MM.1S (cell line): ENCODE data around the gene UGT3A1.
"Not testable (repeated sequence)": the region's sequence is repeated elsewhere in the genome, so short reads cannot be mapped to it uniquely, and the experiment has no call there.

Experiments
- DNase-seq: peaks from one replicate; pipeline ENCODE4 v3.0.0-alpha.2; 2015
- H2AFZ ChIP-seq: fragments of 300-600 bp; sonication (generic); 2 replicates; pipeline ENCODE4 v1.6.0; 2016; ENCODE audit warnings: antibody characterized with exemption, low read length
- H3F3A ChIP-seq: fragments of 300-600 bp; sonication (generic); 2 replicates; pipeline ENCODE4 v1.6.1; 2016; ENCODE audit warnings: mild to moderate bottlenecking, antibody characterized with exemption, low read length, moderate library complexity, mixed read lengths; ENCODE audit not compliant: insufficient read depth
- H3K27ac ChIP-seq: fragments of 300-600 bp; sonication (generic); 2 replicates; pipeline ENCODE4 v1.5.1; 2016; ENCODE audit warnings: mild to moderate bottlenecking, low read length
- H3K27me3 ChIP-seq: fragments of 300-600 bp; sonication (generic); replicated peaks from 2 replicates; pipeline ENCODE4 v1.6.0; 2016; ENCODE audit warnings: low read length; ENCODE audit not compliant: insufficient read depth
- H3K36me3 ChIP-seq: fragments of 300-600 bp; sonication (generic); replicated peaks from 2 replicates; pipeline ENCODE4 v1.6.1; 2016; ENCODE audit warnings: mild to moderate bottlenecking, low read length, mixed read lengths; ENCODE audit not compliant: insufficient read depth
- H3K4me1 ChIP-seq: fragments of 300-600 bp; sonication (generic); 2 replicates; pipeline ENCODE4 v1.6.1; 2016; ENCODE audit warnings: low read length, mixed read lengths
- H3K4me2 ChIP-seq: fragments of 300-600 bp; sonication (generic); 2 replicates; pipeline ENCODE4 v1.6.0; 2016; ENCODE audit warnings: low read depth, low read length
- H3K4me3 ChIP-seq: fragments of 300-600 bp; sonication (generic); 2 replicates; pipeline ENCODE4 v1.5.1; 2016; ENCODE audit warnings: low read length, mixed read lengths
- H3K79me2 ChIP-seq: fragments of 300-600 bp; sonication (generic); 2 replicates; pipeline ENCODE4 v1.6.1; 2016; ENCODE audit warnings: mixed run types, low read length, mixed read lengths
- H3K9ac ChIP-seq: fragments of 300-600 bp; sonication (generic); 2 replicates; pipeline ENCODE4 v1.6.1; 2016; ENCODE audit warnings: low read length, mixed read lengths
- H3K9me2 ChIP-seq: fragments of 300-600 bp; sonication (generic); replicated peaks from 2 replicates; pipeline ENCODE4 v1.6.1; 2016; ENCODE audit warnings: mild to moderate bottlenecking, low read length, mixed read lengths; ENCODE audit not compliant: insufficient read depth
- H3K9me3 ChIP-seq: fragments of 300-600 bp; sonication (generic); replicated peaks from 2 replicates; pipeline ENCODE4 v1.6.1; 2016; ENCODE audit warnings: mild to moderate bottlenecking, low read length, mixed read lengths; ENCODE audit not compliant: insufficient read depth
- H4K20me1 ChIP-seq: fragments of 300-600 bp; sonication (generic); 2 replicates; pipeline ENCODE4 v1.6.1; 2016; ENCODE audit warnings: mild to moderate bottlenecking, low read length, moderate library complexity, mixed read lengths; ENCODE audit not compliant: insufficient read depth
- EZH2 ChIP-seq: fragments of 300-600 bp; sonication (generic); optimal IDR thresholded peaks from 2 replicates; pipeline ENCODE3; 2017; ENCODE audit warnings: low read depth, mild to moderate bottlenecking, antibody characterized with exemption, low read length, mixed read lengths
- EZH2phosphoT487 ChIP-seq: fragments of 300-600 bp; sonication (generic); IDR thresholded peaks from 2 replicates; pipeline ENCODE4 v1.6.1; 2018; ENCODE audit warnings: antibody characterized with exemption, low read length
- TF ChIP-seq, protein P1 (sequence below): fragments of 300-600 bp; sonication (generic); IDR thresholded peaks from 2 replicates; pipeline ENCODE4 v1.5.1; 2016; ENCODE audit warnings: antibody characterized with exemption, low read length, mixed read lengths

Gene UGT3A1, protein sequence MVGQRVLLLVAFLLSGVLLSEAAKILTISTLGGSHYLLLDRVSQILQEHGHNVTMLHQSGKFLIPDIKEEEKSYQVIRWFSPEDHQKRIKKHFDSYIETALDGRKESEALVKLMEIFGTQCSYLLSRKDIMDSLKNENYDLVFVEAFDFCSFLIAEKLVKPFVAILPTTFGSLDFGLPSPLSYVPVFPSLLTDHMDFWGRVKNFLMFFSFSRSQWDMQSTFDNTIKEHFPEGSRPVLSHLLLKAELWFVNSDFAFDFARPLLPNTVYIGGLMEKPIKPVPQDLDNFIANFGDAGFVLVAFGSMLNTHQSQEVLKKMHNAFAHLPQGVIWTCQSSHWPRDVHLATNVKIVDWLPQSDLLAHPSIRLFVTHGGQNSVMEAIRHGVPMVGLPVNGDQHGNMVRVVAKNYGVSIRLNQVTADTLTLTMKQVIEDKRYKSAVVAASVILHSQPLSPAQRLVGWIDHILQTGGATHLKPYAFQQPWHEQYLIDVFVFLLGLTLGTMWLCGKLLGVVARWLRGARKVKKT

DNA sequence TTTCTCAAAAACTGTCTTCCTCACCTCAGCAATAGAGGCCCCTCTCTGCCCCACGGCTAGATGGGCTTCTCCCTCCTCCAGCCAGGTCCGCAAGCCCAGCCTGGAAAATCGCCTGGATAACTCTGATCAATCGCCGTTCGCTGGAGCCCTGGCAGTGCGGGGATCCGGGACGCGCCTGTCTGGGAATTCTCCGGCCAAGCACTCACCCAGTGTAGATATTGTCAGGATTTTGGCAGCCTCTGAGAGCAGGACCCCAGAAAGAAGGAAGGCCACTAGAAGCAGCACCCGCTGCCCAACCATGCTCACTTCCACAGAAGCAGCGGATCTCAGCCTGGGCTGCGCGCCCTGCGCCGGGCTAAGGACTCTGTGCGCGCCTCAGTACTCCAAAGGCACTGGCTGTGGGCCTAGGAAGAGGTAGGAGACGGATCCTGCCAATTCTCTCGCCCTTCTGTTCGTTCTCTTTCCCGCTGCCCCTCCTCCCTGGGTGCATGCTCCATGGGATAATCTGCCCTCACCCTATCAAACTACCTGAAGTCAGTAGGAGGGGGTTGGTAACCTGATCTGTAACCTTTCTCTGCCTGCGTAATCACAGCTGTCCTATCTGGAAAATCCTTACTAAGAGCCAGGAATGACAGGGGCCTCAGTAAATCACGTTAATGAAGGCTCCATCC, at the start of gene UGT3A1:
UGT3A1 (minus strand) TSS at position 450 of the 671 bp plus-strand sequence; CDS start at position 300, 150 bp downstream.
- Histone ChIP-seq H3K36me3 (no peaks in the 10 kb centered on the region), H3K9me3 (no peaks in the 10 kb centered on the region), H3F3A (no peaks in the 10 kb centered on the region), H4K20me1 (no peaks in the 10 kb centered on the region), H3K27ac (no peak within 1 kb of the TSS), H3K4me2 (no peak within 1 kb of the TSS), H3K9ac (no peak within 1 kb of the TSS), H3K79me2 (no peaks in the 10 kb centered on the region), H3K27me3 (no peaks in the 10 kb centered on the region), H3K9me2 (no peaks in the 10 kb centered on the region), H3K4me3 (no peak within 1 kb of the TSS), H2AFZ (no peak within 1 kb of the TSS), H3K4me1 (no peaks in the 10 kb centered on the region)
- TF ChIP-seq EZH2phosphoT487 (no peak), EZH2 (no peak)
- TF ChIP-seq, protein P1, sequence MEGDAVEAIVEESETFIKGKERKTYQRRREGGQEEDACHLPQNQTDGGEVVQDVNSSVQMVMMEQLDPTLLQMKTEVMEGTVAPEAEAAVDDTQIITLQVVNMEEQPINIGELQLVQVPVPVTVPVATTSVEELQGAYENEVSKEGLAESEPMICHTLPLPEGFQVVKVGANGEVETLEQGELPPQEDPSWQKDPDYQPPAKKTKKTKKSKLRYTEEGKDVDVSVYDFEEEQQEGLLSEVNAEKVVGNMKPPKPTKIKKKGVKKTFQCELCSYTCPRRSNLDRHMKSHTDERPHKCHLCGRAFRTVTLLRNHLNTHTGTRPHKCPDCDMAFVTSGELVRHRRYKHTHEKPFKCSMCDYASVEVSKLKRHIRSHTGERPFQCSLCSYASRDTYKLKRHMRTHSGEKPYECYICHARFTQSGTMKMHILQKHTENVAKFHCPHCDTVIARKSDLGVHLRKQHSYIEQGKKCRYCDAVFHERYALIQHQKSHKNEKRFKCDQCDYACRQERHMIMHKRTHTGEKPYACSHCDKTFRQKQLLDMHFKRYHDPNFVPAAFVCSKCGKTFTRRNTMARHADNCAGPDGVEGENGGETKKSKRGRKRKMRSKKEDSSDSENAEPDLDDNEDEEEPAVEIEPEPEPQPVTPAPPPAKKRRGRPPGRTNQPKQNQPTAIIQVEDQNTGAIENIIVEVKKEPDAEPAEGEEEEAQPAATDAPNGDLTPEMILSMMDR = no peak
- DNase-seq = no peak

- Histone ChIP-seq H3K4me2 (no peak overlapping the region), H3K9me2 (no peaks in the 10 kb centered on the region), H3K27ac (no peak overlapping the region), H3K9me3 (no peaks in the 10 kb centered on the region), H2AFZ (no peak overlapping the region), H4K20me1 (no peaks in the 10 kb centered on the region), H3K27me3 (no peaks in the 10 kb centered on the region), H3K36me3 (no peaks in the 10 kb centered on the region), H3K9ac (no peak overlapping the region), H3F3A (no peaks in the 10 kb centered on the region), H3K4me1 (no peaks in the 10 kb centered on the region), H3K79me2 (no peaks in the 10 kb centered on the region), H3K4me3 (no peak overlapping the region)
- no peak for DNase-seq
- TF ChIP-seq EZH2phosphoT487 (no peak), EZH2 (no peak)
- TF ChIP-seq, protein P1 = no peak
Observed at GRCh38 chr5:36035696-36036095, 44.5 kb upstream of the UGT3A1 start.

DNA sequence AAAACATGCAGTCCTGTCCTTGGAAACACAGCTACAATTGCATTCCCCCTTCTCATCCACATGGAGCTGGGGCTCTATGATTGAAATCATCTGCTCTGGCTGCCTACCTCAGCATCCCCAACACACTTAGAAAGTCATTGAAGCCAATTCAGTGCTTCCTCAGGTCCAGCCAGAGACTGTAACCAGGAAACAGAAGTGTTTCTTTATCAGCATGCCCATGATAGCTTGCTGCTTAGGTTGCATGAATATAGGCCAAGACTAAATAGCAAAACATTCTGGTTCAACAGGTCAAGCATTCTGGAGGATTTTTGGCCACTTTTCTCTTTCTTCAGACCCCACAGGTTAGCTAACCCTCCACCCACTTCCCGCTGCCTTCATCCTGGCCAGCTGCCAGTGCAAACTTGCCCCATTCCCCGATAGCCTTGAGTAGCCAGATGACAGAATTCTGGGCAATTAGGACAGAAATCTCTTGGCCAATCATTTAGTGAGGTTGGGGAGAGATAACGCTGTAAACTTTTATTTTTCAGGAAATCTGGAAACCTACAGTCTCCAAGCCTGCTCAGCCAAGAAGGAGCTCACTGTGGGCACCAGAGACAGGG, 43.4 kb upstream of the UGT3A1 start:
- H3K27me3 ChIP-seq, H3K4me3 ChIP-seq, H3K79me2 ChIP-seq, H3F3A ChIP-seq, H3K9me2 ChIP-seq, DNase-seq, H4K20me1 ChIP-seq, H3K4me1 ChIP-seq, H3K4me2 ChIP-seq, H3K36me3 ChIP-seq, H3K9me3 ChIP-seq, H3K9ac ChIP-seq, H2AFZ ChIP-seq, H3K27ac ChIP-seq: not testable (repeated sequence)
